HAP-1 (cell line): Measurements from ENCODE around the gene ISG20.

ENCODE experiments used
- DNase-seq, 2 experiments: peaks; one replicate each; pipeline ENCODE4 v3.0.0-alpha.2; 2016 to 2020; ENCODE audit warnings: low spot score in 2 of 2
- H3K27me3 ChIP-seq: fragments of 250-450 bp; sonication (Bioruptor Pico); 2 replicates; pipeline ENCODE4 v1.5.1; 2020; ENCODE audit warnings: low read depth, mild to moderate bottlenecking, moderate library complexity
- H3K36me3 ChIP-seq: fragments of 250-450 bp; sonication (Bioruptor Pico); replicated peaks from 2 replicates; pipeline ENCODE4 v1.5.1; 2020; ENCODE audit warnings: mild to moderate bottlenecking
- H3K4me1 ChIP-seq: fragments of 250-450 bp; sonication (Bioruptor Pico); 2 replicates; pipeline ENCODE4 v1.5.1; 2020; ENCODE audit warnings: mild to moderate bottlenecking
- H3K4me3 ChIP-seq: fragments of 250-450 bp; sonication (Bioruptor Pico); 2 replicates; pipeline ENCODE4 v1.5.1; 2020; ENCODE audit warnings: mild to moderate bottlenecking, moderate library complexity
- H3K9me3 ChIP-seq: fragments of 250-450 bp; sonication (Bioruptor Pico); 2 replicates; pipeline ENCODE4 v1.5.1; 2020; ENCODE audit warnings: mild to moderate bottlenecking, moderate library complexity
- in situ Hi-C: fragments of 300-500 bp; cut with MboI; formaldehyde crosslinking; loops from 3 replicates; pipeline ENCODE4 v1.14.3; 2020; ENCODE audit warnings: low sequenced_read_pairs, inconsistent platforms, mixed read lengths

The ISG20 gene

GRCh38 chr15:88612186-88612796 lies 26.5 kb upstream of the ISG20 start:
- H3K4me3 ChIP-seq: no peak overlapping the region
- DNase-seq: no peak
- peaks cover 29% of the 10 kb centered on the region for H3K4me1 ChIP-seq
- no peaks in the 10 kb centered on the region for H3K36me3 ChIP-seq
- peaks cover 38% of the 10 kb centered on the region for H3K27me3 ChIP-seq
- H3K9me3 ChIP-seq: no peaks in the 10 kb centered on the region
- in situ Hi-C loops: no loop called here

- no peak overlapping the region for H3K4me3 ChIP-seq
- H3K27me3 ChIP-seq: peaks cover 28% of the 10 kb centered on the region
- DNase-seq: peak in 1 of 2 experiments; percentile 9
- peaks cover 40% of the 10 kb centered on the region for H3K4me1 ChIP-seq
- no peaks in the 10 kb centered on the region for H3K9me3 ChIP-seq
- H3K36me3 ChIP-seq: no peaks in the 10 kb centered on the region
- in situ Hi-C loops: no loop called here
These were observed 25.5 kb upstream of the ISG20 start for GRCh38 chr15:88613074-88613944.

GRCh38 chr15:88615303-88616107 lies 23.3 kb upstream of the ISG20 start:
- Histone ChIP-seq H3K4me1 (peaks cover 61% of the 10 kb centered on the region), H3K27me3 (peaks cover 6% of the 10 kb centered on the region; the same call in 1 of the 2 replicates), H3K36me3 (no peaks in the 10 kb centered on the region), H3K9me3 (no peaks in the 10 kb centered on the region), H3K4me3 (no peak overlapping the region)
- DNase-seq: peak; percentile 81 to 92
- in situ Hi-C loops: loop anchor here (5.0 kb wide), 2 partner anchors 78 to 138 kb away; no protein-coding TSS in a partner anchor

GRCh38 chr15:88616240-88616639 lies 22.6 kb upstream of the ISG20 start:
- Histone ChIP-seq H3K36me3 (peaks cover under 1% of the 10 kb centered on the region), H3K4me1 (peaks cover 66% of the 10 kb centered on the region), H3K27me3 (no peaks in the 10 kb centered on the region), H3K4me3 (no peak overlapping the region), H3K9me3 (no peaks in the 10 kb centered on the region)
- DNase-seq: no peak
- in situ Hi-C loops: loop anchor here (5.0 kb wide), 2 partner anchors 79 to 139 kb away; no protein-coding TSS in a partner anchor

GRCh38 chr15:88617031-88617722 lies 21.6 kb upstream of the ISG20 start:
- H3K4me3 ChIP-seq: no peak overlapping the region
- in situ Hi-C loops: loop anchor here (5.0 kb wide), 2 partner anchors 80 to 140 kb away; no protein-coding TSS in a partner anchor
- peaks cover 10% of the 10 kb centered on the region for H3K36me3 ChIP-seq
- H3K27me3 ChIP-seq: no peaks in the 10 kb centered on the region
- H3K4me1 ChIP-seq: peaks cover 66% of the 10 kb centered on the region
- DNase-seq: peak in 1 of 2 experiments; percentile 19
- no peaks in the 10 kb centered on the region for H3K9me3 ChIP-seq

- Histone ChIP-seq H3K4me1 (peaks cover 66% of the 10 kb centered on the region), H3K36me3 (peaks cover 16% of the 10 kb centered on the region), H3K9me3 (no peaks in the 10 kb centered on the region), H3K27me3 (no peaks in the 10 kb centered on the region), H3K4me3 (no peak overlapping the region)
- in situ Hi-C loops: loop anchor here (5.0 kb wide), 2 partner anchors 80 to 140 kb away; no protein-coding TSS in a partner anchor
- peak; percentile 82 to 93 for DNase-seq
These were observed 21.0 kb upstream of the ISG20 start for GRCh38 chr15:88617790-88618189.

- peaks cover 75% of the 10 kb centered on the region for H3K4me1 ChIP-seq
- peak in 1 of 2 experiments; percentile 23 for DNase-seq
- in situ Hi-C loops: loop anchor here (5.0 kb wide), 2 partner anchors 81 to 141 kb away; no protein-coding TSS in a partner anchor
- H3K4me3 ChIP-seq: no peak overlapping the region
- no peaks in the 10 kb centered on the region for H3K9me3 ChIP-seq
- H3K27me3 ChIP-seq: no peaks in the 10 kb centered on the region
- H3K36me3 ChIP-seq: peaks cover 25% of the 10 kb centered on the region
These were observed 20.1 kb upstream of the ISG20 start for GRCh38 chr15:88618686-88619085.

GRCh38 chr15:88619796-88620195 lies 19.0 kb upstream of the ISG20 start:
- DNase-seq: peak; percentile 74 to 97
- Histone ChIP-seq H3K36me3 (peaks cover 36% of the 10 kb centered on the region), H3K4me3 (no peak overlapping the region), H3K27me3 (no peaks in the 10 kb centered on the region), H3K4me1 (peaks cover 75% of the 10 kb centered on the region), H3K9me3 (no peaks in the 10 kb centered on the region)
- in situ Hi-C loops: loop anchor here (5.0 kb wide), 2 partner anchors 82 to 142 kb away; no protein-coding TSS in a partner anchor

- H3K4me3 ChIP-seq: peak within 1 kb of the TSS; percentile 88
- DNase-seq: peak; percentile 100
- no peaks in the 10 kb centered on the region for H3K9me3 ChIP-seq
- H3K27me3 ChIP-seq: no peaks in the 10 kb centered on the region
- H3K36me3 ChIP-seq: peaks cover 48% of the 10 kb centered on the region
- in situ Hi-C loops: no loop called here
- peaks cover 66% of the 10 kb centered on the region for H3K4me1 ChIP-seq
These were observed 17.6 kb upstream of the ISG20 start, which contains the start of gene AEN for GRCh38 chr15:88620995-88621772. Gene AEN, plus strand, starts transcription at chr15:88621340. Its CDS starts 4,870 bp downstream, at chr15:88626210.

GRCh38 chr15:88621789-88622604 lies 16.8 kb upstream of the ISG20 start:
- Histone ChIP-seq H3K4me1 (peaks cover 61% of the 10 kb centered on the region), H3K9me3 (no peaks in the 10 kb centered on the region), H3K36me3 (peaks cover 56% of the 10 kb centered on the region), H3K27me3 (no peaks in the 10 kb centered on the region), H3K4me3 (peak overlapping the region; percentile 88)
- in situ Hi-C loops: no loop called here
- peak; percentile 70 to 74 for DNase-seq

- no peaks in the 10 kb centered on the region for H3K27me3 ChIP-seq
- peaks cover 55% of the 10 kb centered on the region for H3K4me1 ChIP-seq
- H3K9me3 ChIP-seq: no peaks in the 10 kb centered on the region
- peaks cover 62% of the 10 kb centered on the region for H3K36me3 ChIP-seq
- in situ Hi-C loops: no loop called here
- H3K4me3 ChIP-seq: peak overlapping the region; percentile 88
- peak in 1 of 2 experiments; percentile 24 for DNase-seq
These were observed 16.2 kb upstream of the ISG20 start for GRCh38 chr15:88622605-88622975.
